C4-2B (cell line): ENCODE measurements around the gene GPR25.

Experiments used
- CTCF ChIP-seq: fragments of 450-650 bp; conservative IDR thresholded peaks from 2 replicates; pipeline ENCODE4 v1.5.1; 2017; ENCODE audit warnings: mild to moderate bottlenecking
- ZFX ChIP-seq: fragments of 450-650 bp; IDR thresholded peaks from 2 replicates; pipeline ENCODE4 v1.6.1; 2017

GRCh38 chr1:200890818-200891773 lies 18.3 kb downstream of the GPR25 start:
- TF ChIP-seq CTCF (peak; percentile 75), ZFX (no peak)
